ENCODE data around the gene PTPRJ.
A peak's percentile ranks its signal among the peaks of the same experiment; 100 is the strongest.

Gene PTPRJ

GRCh38 chr11:48101044-48101733 lies 120.8 kb downstream of the PTPRJ start:
- DNase-seq = no peak

DNA sequence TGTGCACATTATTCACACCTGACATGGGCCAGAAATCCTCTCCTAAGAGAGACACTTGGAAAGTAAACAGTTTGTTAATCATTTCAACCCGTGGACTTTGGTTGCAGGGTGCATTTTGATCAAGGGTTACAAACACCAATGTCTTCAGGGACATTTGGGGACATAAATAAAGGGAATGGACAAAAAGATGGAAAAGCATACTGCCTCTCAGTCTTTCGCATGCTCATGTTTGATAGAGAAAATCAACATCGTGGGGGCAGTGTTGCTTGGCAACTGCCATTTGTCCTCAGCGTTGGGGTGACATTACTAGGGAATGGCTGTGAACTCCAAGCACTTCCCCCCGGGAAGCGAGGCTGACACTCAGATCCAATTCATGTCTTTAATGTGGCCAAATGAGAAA lies 121.6 kb downstream of the PTPRJ start:
- no peak for DNase-seq

- no peak for DNase-seq
Measured at GRCh38 chr11:48103621-48104567, 123.5 kb downstream of the PTPRJ start.

GRCh38 chr11:48104568-48104924 lies 124.2 kb downstream of the PTPRJ start:
- no peak for DNase-seq

DNA sequence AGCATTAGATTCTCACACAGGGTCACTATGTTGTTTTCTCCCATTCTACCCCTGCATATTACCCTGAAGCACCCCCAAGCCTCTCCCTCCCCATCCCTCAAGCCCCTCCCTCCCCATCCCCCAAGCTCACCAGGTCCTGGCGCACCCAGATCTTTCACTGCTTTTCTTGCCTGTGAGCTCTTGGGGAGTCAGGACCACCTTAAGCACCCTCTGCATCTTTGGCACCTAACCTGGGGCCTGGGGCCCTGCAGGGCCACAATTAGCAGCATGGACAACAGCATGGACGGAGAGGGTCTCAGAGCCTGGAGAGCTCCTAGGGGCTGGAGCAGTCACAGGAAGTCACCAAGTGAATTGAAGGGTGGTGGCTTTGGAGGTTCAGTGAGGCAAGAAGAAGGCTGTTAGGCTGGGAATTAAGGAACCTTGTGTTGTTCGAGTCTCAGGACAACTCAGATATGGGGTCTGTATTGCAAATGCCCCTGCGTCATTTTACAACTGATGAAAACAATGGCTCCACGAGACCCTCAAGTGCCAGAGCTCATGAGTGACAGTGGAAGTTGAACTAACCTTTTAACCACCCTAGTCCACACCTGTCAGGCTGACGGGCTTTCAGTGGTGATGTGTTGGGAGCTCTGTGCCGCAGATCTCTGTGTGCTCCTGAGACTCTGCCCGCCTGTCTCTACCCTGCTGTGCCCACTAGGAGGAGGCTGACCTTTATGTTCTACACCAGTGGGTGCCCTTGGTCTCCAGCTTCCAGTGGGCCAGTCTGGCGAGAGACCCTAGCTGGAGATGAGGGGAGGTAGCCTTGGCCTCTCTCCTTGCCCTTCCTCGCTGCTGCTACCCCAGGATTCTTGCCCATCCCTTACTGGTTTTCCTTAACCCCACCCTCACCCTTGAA lies 125.0 kb downstream of the PTPRJ start:
- no peak for DNase-seq

GRCh38 chr11:48106166-48106565 lies 125.8 kb downstream of the PTPRJ start:
- no peak for DNase-seq

- DNase-seq = no peak
Measured at GRCh38 chr11:48107188-48107704, 126.9 kb downstream of the PTPRJ start.

GRCh38 chr11:48108231-48109045 lies 128.1 kb downstream of the PTPRJ start:
- no peak for DNase-seq

DNA sequence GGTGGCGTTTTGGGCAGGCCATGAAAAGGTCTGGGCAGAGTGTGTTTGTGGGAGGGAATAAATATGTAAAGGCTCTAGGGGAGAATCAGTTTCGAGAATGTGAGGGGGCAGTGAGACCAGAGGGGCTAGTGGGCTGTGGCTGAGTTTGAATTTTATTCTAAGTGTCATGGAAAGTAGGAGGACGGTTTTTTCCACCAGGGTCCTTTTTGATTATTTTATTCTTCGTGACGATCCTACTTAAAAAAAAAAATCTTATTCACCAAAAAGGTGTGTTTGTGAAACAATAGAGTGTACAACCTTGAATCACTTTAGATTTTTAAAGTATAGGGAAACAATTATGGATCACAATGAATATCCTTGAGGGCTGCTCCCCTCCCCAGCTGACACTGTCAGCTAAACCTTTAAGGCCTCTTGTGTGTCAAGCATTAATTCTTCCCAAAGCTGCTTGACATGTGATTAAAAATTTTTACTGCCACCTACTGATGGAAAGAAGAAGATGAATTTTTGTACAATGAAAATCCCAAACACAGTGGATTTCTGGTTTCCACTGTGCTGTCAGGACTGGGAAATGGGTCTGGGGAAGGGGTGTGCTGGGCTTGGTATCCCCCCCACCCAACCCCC lies 128.8 kb downstream of the PTPRJ start:
- peak; percentile 13 for DNase-seq

GRCh38 chr11:48110509-48110766 lies 130.1 kb downstream of the PTPRJ start:
- no peak for DNase-seq

GRCh38 chr11:48111891-48112290 lies 131.5 kb downstream of the PTPRJ start:
- no peak for DNase-seq

GRCh38 chr11:48114740-48115139 lies 134.4 kb downstream of the PTPRJ start:
- no peak for DNase-seq

DNA sequence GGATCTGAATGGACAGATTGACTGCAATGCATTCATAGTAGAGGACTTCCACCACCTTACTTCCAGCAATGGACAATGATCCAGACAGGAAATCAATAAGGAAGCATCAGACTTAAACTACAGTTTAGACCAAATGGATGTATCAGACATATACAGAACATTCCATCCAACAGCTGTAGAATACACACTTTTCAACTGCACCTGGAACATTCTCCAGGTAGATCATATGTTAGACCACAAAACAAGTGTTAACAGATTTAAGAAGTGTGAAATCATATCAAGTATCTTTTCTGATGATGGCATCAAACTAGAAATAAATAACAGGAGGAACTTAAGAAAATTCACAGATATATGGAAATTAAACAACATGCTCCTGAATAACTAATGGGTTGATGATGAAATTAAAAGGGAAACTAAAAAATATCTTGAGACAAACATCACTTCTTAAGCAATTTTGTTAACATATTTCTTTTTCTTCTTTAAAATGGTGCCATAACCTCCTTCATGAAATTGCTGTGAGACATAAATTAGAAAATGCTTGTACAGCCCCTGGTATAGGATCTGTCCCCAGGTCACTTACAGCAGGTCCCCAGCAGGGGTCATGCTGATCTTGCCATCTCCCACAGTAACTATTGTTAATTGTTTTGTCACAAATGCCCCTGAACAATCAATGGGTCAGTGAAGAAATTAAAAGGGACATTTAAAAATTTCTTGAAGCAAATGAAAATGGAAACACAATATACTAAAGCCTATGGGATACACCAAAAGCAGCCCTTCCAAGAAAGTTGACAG lies 136.3 kb downstream of the PTPRJ start:
- no peak for DNase-seq

- DNase-seq = no peak
Measured at GRCh38 chr11:48122246-48122645, 141.9 kb downstream of the PTPRJ start.

DNA sequence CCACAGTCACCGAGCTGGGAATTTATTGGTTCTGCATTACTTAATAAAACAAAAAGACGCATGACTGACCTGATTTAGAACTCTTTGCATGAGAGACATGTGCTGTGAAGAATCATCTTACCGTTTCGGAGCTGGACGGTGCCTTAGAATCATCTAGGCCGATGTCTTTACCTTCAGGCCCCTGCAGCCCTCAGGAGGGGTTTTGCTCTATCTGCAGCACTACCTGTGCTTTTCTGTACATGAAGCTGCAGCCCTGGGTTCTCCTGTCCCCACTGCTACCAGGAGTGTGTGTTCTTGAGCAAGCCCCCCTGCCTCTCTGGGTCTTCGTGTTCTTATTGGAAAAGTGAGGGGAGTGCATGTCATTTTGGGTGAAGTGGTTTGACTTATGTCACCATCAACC lies 142.3 kb downstream of the PTPRJ start:
- DNase-seq = no peak

DNA sequence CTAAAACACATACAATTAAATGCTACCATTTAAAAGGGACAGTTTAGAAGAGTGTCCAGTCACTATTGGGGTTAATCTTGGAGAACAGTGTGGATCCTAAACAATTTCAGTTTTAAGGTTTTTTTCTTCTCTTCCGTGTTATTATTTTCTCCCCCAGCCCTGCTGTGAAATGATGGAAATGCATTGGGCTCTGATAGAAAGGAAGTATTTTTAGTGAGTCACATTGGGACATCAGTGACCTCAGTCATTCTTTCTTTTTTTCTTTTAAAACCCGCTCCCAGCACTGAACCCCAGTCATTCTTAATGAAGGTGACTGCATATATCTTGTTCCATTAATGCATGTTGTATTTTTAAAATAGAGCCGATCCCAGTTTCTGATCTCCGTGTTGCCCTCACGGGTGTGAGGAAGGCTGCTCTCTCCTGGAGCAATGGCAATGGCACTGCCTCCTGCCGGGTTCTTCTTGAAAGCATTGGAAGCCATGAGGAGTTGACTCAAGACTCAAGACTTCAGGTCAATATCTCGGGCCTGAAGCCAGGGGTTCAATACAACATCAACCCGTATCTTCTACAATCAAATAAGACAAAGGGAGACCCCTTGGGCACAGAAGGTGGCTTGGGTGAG lies 143.0 kb downstream of the PTPRJ start:
- no peak for DNase-seq

DNA sequence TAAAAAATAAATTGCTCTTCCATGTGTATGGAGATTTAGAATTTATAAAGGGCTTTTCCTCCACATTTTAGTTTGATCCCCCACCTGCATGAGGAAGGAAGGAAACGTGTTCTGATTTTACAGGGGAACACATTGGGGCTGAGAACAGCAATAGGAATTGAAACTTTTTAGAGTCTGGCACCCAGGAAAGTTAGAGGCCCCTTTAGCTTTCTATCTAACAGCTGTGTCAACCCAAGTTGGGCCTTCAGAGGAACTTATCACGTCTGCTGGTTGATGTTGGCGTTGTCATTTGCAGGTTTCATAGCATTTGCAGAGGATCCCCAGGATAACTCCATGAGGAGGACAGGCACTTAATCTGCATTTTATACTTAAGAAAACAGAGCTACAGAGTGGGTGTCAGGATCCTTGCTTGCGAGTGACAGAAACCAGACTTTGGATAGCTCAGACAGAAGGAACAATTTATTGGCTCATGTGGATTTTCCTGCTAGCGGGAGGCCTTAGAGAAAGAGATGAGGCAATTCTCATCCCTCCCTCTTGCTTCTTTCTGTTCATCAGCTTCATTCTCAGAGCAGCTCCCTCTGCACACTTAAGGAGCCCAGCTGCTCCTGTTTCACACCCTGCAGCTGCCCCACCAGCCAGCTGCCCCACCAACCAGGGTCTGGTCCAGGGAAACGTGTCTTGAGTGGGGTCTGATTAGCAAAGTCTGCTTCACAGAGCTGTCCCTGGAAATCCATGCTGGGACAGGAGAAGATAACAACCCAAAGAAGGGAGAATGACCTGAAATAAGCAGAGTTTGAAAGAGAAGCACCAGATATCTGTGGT lies 143.8 kb downstream of the PTPRJ start:
- DNase-seq = no peak

DNA sequence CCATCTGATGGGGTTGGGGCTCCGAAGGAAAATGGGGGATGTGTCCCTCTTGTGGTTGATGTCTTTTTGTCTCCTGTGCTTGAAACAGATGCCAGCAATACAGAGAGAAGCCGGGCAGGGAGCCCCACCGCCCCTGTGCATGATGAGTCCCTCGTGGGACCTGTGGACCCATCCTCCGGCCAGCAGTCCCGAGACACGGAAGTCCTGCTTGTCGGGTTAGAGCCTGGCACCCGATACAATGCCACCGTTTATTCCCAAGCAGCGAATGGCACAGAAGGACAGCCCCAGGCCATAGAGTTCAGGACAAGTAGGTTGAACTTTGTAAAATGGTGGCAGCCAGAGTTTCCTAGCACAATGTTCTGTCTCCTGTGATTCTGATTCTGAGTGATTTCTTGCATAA lies 144.5 kb downstream of the PTPRJ start:
- DNase-seq = no peak

- no peak for DNase-seq
Measured at GRCh38 chr11:48125866-48126265, 145.5 kb downstream of the PTPRJ start.
